Suppressor macrophage treated with lipopolysaccharide for 4 hours (primary cell): ENCODE measurements around the gene HDAC4.
A peak's percentile ranks its signal among the peaks of the same experiment; 100 is the strongest.

Experiments used
- DNase-seq: peaks from one replicate; pipeline ENCODE4 v3.0.0-alpha.2; 2020

Gene HDAC4

GRCh38 chr2:239146011-239146641, 254.7 kb downstream of the HDAC4 start:
- DNase-seq: no peak

GRCh38 chr2:239145601-239146000, 255.2 kb downstream of the HDAC4 start:
- no peak for DNase-seq

- no peak for DNase-seq
Measured at GRCh38 chr2:239145106-239145505, 255.7 kb downstream of the HDAC4 start.

GRCh38 chr2:239144713-239144999, 256.2 kb downstream of the HDAC4 start:
- no peak for DNase-seq

GRCh38 chr2:239143858-239144712, 256.7 kb downstream of the HDAC4 start:
- peak; percentile 49 for DNase-seq

GRCh38 chr2:239142806-239143205, 258.0 kb downstream of the HDAC4 start:
- DNase-seq: no peak

GRCh38 chr2:239142296-239142695, 258.5 kb downstream of the HDAC4 start:
- no peak for DNase-seq

GRCh38 chr2:239141021-239141760, 259.6 kb downstream of the HDAC4 start:
- no peak for DNase-seq

GRCh38 chr2:239140346-239141020, 260.3 kb downstream of the HDAC4 start:
- DNase-seq: no peak

GRCh38 chr2:239139566-239139965, 261.3 kb downstream of the HDAC4 start:
- no peak for DNase-seq

GRCh38 chr2:239139101-239139500, 261.7 kb downstream of the HDAC4 start:
- DNase-seq: no peak

GRCh38 chr2:239138610-239139009, 262.2 kb downstream of the HDAC4 start:
- no peak for DNase-seq

GRCh38 chr2:239137898-239138283, 262.9 kb downstream of the HDAC4 start:
- DNase-seq: no peak

GRCh38 chr2:239137165-239137897, 263.5 kb downstream of the HDAC4 start:
- no peak for DNase-seq

- DNase-seq: no peak
Measured at GRCh38 chr2:239136762-239137161, 264.1 kb downstream of the HDAC4 start.

- no peak for DNase-seq
Measured at GRCh38 chr2:239136203-239136602, 264.6 kb downstream of the HDAC4 start.

GRCh38 chr2:239135531-239135930, 265.3 kb downstream of the HDAC4 start:
- DNase-seq: no peak

- no peak for DNase-seq
Measured at GRCh38 chr2:239133945-239134570, 266.8 kb downstream of the HDAC4 start.

- no peak for DNase-seq
Measured at GRCh38 chr2:239132786-239133185, 268.0 kb downstream of the HDAC4 start.

GRCh38 chr2:239132156-239132709, 268.6 kb downstream of the HDAC4 start:
- no peak for DNase-seq

GRCh38 chr2:239131521-239131920, 269.3 kb downstream of the HDAC4 start:
- DNase-seq: no peak

GRCh38 chr2:239130786-239131325, 270.0 kb downstream of the HDAC4 start:
- DNase-seq: no peak
